GM12878 (cell line): ENCODE results near the gene STARD10. TPM values are rescaled to one million over a fixed set of nuclear protein-coding genes. Genes with fewer than 3 reads are reported as not detected.

Experiments used
- BCLAF1 ChIP-seq: fragments of 450-650 bp; IDR thresholded peaks from 2 replicates; pipeline ENCODE4 v1.6.1; 2017; ENCODE audit warnings: antibody characterized with exemption, mild to moderate bottlenecking, moderate library complexity
- CEBPB ChIP-seq, 2 experiments: fragments of 150-350 bp in 1 of 2; IDR thresholded peaks; 2 replicates each; pipeline ENCODE4 v1.6.1; 2012 to 2014; ENCODE audit warnings: low read depth in 2 of 2, low read length in 2 of 2, borderline replicate concordance in 1 of 2, inconsistent platforms in 1 of 2
- CTCF ChIP-seq, 3 experiments: IDR thresholded peaks in 2 of 3; conservative IDR thresholded peaks in 1 of 3; 2 replicates each; pipeline ENCODE4 v1.5.1; 2011; ENCODE audit warnings: low read depth in 3 of 3, low read length in 3 of 3, mild to moderate bottlenecking in 3 of 3, control low read depth in 2 of 3, moderate library complexity in 2 of 3, inconsistent platforms in 1 of 3, mixed read lengths in 1 of 3; ENCODE audit not compliant: control insufficient read depth in 2 of 3, insufficient read depth in 1 of 3; ENCODE audit errors: extremely low read depth in 1 of 3
- EP300 ChIP-seq, 2 experiments: fragments of 150-350 bp in 1 of 2; IDR thresholded peaks; 2 replicates each; pipeline ENCODE4 v1.6.1; 2011 to 2012; ENCODE audit warnings: low read depth in 2 of 2, low read length in 2 of 2, borderline replicate concordance in 1 of 2, improper control_type of control experiment in 1 of 2, inconsistent platforms in 1 of 2; ENCODE audit not compliant: control insufficient read depth in 1 of 2
- ESRRA ChIP-seq: IDR thresholded peaks from 2 replicates; pipeline ENCODE4 v1.6.1; 2012; ENCODE audit warnings: mild to moderate bottlenecking, low read length, improper control_type of control experiment
- ETV6 ChIP-seq, 2 experiments: fragments of 450-650 bp in 1 of 2; IDR thresholded peaks in 1 of 2; conservative IDR thresholded peaks in 1 of 2; 2 replicates each; pipeline ENCODE4 v1.6.1; 2014; ENCODE audit warnings: antibody characterized with exemption in 1 of 2, borderline replicate concordance in 1 of 2, low read depth in 1 of 2, mild to moderate bottlenecking in 1 of 2, moderate library complexity in 1 of 2
- IKZF1 ChIP-seq: fragments of 450-650 bp; conservative IDR thresholded peaks from 2 replicates; pipeline ENCODE4 v1.6.1; 2017; ENCODE audit warnings: antibody characterized with exemption, mild to moderate bottlenecking
- JUNB ChIP-seq: IDR thresholded peaks from 2 replicates; pipeline ENCODE4 v1.6.1; 2016; ENCODE audit warnings: antibody characterized with exemption, mild to moderate bottlenecking
- MAX ChIP-seq: IDR thresholded peaks from 2 replicates; pipeline ENCODE4 v1.6.1; 2012; ENCODE audit warnings: low read depth, low read length, improper control_type of control experiment
- MEF2A ChIP-seq: IDR thresholded peaks from 2 replicates; pipeline ENCODE4 v1.6.1; 2011; ENCODE audit warnings: low read depth, mild to moderate bottlenecking, low read length, moderate library complexity; ENCODE audit not compliant: insufficient read depth
- MLLT1 ChIP-seq: fragments of 450-650 bp; IDR thresholded peaks from 2 replicates; pipeline ENCODE4 v1.6.1; 2016; ENCODE audit warnings: mild to moderate bottlenecking
- MTA2 ChIP-seq: fragments of 450-650 bp; IDR thresholded peaks from 2 replicates; pipeline ENCODE4 v1.6.1; 2016; ENCODE audit warnings: low read depth, mild to moderate bottlenecking, moderate library complexity
- NFYB ChIP-seq: IDR thresholded peaks from 2 replicates; pipeline ENCODE4 v1.6.1; 2011; ENCODE audit warnings: low read depth, mild to moderate bottlenecking, low read length, improper control_type of control experiment, moderate library complexity; ENCODE audit not compliant: insufficient read depth
- PBX3 ChIP-seq: IDR thresholded peaks from 2 replicates; pipeline ENCODE4 v1.6.1; 2011; ENCODE audit warnings: mild to moderate bottlenecking, low read depth, low read length, moderate library complexity; ENCODE audit not compliant: insufficient replicate concordance
- PKNOX1 ChIP-seq: fragments of 450-650 bp; IDR thresholded peaks from 2 replicates; pipeline ENCODE4 v1.6.1; 2016; ENCODE audit warnings: mild to moderate bottlenecking
- POU2F2 ChIP-seq: IDR thresholded peaks from 3 replicates; pipeline ENCODE4 v1.6.1; 2011; ENCODE audit warnings: low read depth, mild to moderate bottlenecking, low read length, borderline replicate concordance
- RELA ChIP-seq: fragments of 450-650 bp; IDR thresholded peaks from 2 replicates; pipeline ENCODE4 v1.8.0; 2014; ENCODE audit warnings: borderline replicate concordance; ENCODE audit not compliant: partially characterized antibody
- SREBF2 ChIP-seq: IDR thresholded peaks from 2 replicates; pipeline ENCODE4 v1.6.1; 2012; ENCODE audit warnings: mild to moderate bottlenecking, low read length
- YBX1 ChIP-seq: fragments of 450-650 bp; IDR thresholded peaks from 2 replicates; pipeline ENCODE4 v1.6.1; 2016; ENCODE audit warnings: antibody characterized with exemption
- ZNF274 ChIP-seq: IDR thresholded peaks from one replicate; pipeline ENCODE4 v1.8.0; 2011; ENCODE audit not compliant: insufficient read length, insufficient read depth
- polyA plus RNA-seq, 11 experiments: library from polyadenylated mRNA; depleted of rRNA in 4 of 11; unstranded in 6 of 11; stranded (reverse) in 5 of 11; fragments of >200 nt; fragmentation: Nextera tagmentation in 4 of 11; fragmentation: Illumina TruSeq in 1 of 11; extraction: Ambion mirVana in 4 of 11; extraction: Trizol in 1 of 11; gene quantifications; 1 replicate in 1 of 11; 2 replicates in 10 of 11; pipeline versions ENCODE4 v1.2.1 to v1.2.3, GENCODE V29; 2011 to 2016; ENCODE audit warnings: inconsistent platforms in 2 of 11, missing spikeins in 2 of 11, low read depth in 1 of 11
- total RNA-seq, 4 experiments: library from RNA; depleted of rRNA in 3 of 4; stranded (reverse); fragments of >200 nt in 3 of 4; fragmentation: Illumina TruSeq in 1 of 4; extraction: Trizol in 1 of 4; gene quantifications; 2 replicates each; pipeline versions ENCODE4 v1.2.1 to v1.2.3, GENCODE V29; 2013 to 2021

STARD10 gene
- total and polyA plus RNA-seq, 10 of the 15 experiments (the other 5 are each of a cell fraction or from before 2014, with no cell fraction given): 0.15 to 43.2 (median 23.1) TPM

GRCh38 chr11:72719144-72719543 is 74.7 kb downstream of the STARD10 start (continued):
- no peak for TF ChIP-seq CTCF (IDR thresholded peaks at IDR 0.05 in 2 of 3, conservative IDR thresholded peaks at IDR 0.05 in 1 of 3; ENCODE audit: control insufficient read depth in 2 of 3, extremely low read depth in 1 of 3, insufficient read depth in 1 of 3, low read depth in 3 of 3, low read length in 3 of 3)
- TF ChIP-seq CEBPB (IDR thresholded peaks at IDR 0.05; ENCODE audit: borderline replicate concordance in 1 of 2, low read depth in 2 of 2, low read length in 2 of 2): no peak
- TF ChIP-seq ZNF274: no peak
- TF ChIP-seq IKZF1: peak; percentile 44
- peak; percentile 87; the same call in 1 of the 2 replicates for TF ChIP-seq ESRRA
- TF ChIP-seq RELA: no peak
- TF ChIP-seq MAX: no peak
- no peak for TF ChIP-seq YBX1
- peak; percentile 22; the same call in 1 of the 3 replicates for TF ChIP-seq POU2F2
- 0 out of 2 replicates have a peak, but pooled peaks have one; percentile 30 for TF ChIP-seq MEF2A
- TF ChIP-seq BCLAF1: no peak
- TF ChIP-seq EP300 (IDR thresholded peaks at IDR 0.05; ENCODE audit: borderline replicate concordance in 1 of 2, control insufficient read depth in 1 of 2, low read depth in 2 of 2, low read length in 2 of 2): 0 out of 4 replicates have a peak, but pooled peaks of 1 of the 2 experiments have one; percentile 17
- TF ChIP-seq PBX3: peak; percentile 23
- TF ChIP-seq NFYB: no peak
- TF ChIP-seq SREBF2: no peak
- TF ChIP-seq JUNB: no peak
- no peak for TF ChIP-seq ETV6 (conservative IDR thresholded peaks at IDR 0.05 in 1 of 2, IDR thresholded peaks at IDR 0.05 in 1 of 2; ENCODE audit: borderline replicate concordance in 1 of 2, low read depth in 1 of 2)
- peak; percentile 58; the same call in 1 of the 2 replicates for TF ChIP-seq PKNOX1
- peak; percentile 93 for TF ChIP-seq MTA2
- peak; percentile 36; the same call in 1 of the 2 replicates for TF ChIP-seq MLLT1
